VCaP (cell line): ENCODE data around the gene CACNA2D1.
A peak's percentile ranks its signal among the peaks of the same experiment; 100 is the strongest.
"Not testable (repeated sequence)": the region's sequence is repeated elsewhere in the genome, so short reads cannot be mapped to it uniquely, and the experiment has no call there.

Experiments
- H3K27ac ChIP-seq: fragments of 450-650 bp; 2 replicates; pipeline ENCODE4 v1.5.1; 2017
- CTCF ChIP-seq: fragments of 450-650 bp; conservative IDR thresholded peaks from 2 replicates; pipeline ENCODE4 v1.5.1; 2017; ENCODE audit warnings: mild to moderate bottlenecking, moderate library complexity

The CACNA2D1 gene

DNA sequence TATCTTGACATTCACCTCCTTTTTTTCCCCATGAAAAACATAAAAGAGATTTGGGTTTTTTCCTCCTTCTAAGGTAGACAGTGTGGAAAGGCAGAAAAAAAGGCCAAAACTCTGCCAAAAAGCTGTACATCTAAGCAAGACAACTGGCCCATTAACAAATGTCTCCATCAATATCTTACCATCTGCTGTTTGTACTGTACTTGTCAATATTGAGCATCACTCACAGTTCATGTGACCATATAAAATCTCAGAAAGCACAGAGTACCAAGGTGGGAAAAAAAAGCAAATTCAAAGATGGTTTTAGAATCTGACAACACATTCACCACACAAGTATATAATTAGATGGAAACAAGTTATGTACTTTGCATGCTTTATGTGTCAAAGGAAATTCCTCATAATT, 52.6 kb downstream of the CACNA2D1 start:
- H3K27ac ChIP-seq, result peak overlapping the region; percentile 13; the same call in 1 of the 2 replicates
- no peak for TF ChIP-seq CTCF

- no peak overlapping the region for H3K27ac ChIP-seq
- no peak for TF ChIP-seq CTCF
These were observed 53.7 kb downstream of the CACNA2D1 start for GRCh38 chr7:82389876-82390275.

DNA sequence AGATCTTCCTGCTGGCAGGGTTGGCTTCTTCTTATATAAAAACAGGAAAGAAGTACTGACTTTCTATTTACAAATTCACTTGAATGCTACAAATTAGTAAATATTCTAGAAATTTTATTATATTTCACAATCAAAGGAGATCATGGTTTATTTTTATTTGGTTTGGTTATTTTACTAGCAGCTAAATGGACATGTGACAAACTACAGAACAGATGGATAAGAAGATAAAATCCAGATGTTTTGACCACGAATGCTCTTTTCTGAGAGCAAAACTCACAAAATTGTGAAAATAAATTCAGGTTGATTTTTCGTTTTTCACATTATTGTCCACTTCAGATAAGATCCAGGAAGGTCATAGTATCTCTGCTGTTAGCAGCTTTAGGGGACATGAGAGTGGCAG, 55.4 kb downstream of the CACNA2D1 start:
- H3K27ac ChIP-seq, result no peak overlapping the region
- no peak for TF ChIP-seq CTCF

- H3K27ac ChIP-seq, result not testable (repeated sequence)
These were observed 57.0 kb downstream of the CACNA2D1 start for GRCh38 chr7:82386571-82386970.

GRCh38 chr7:82384779-82385178, 58.8 kb downstream of the CACNA2D1 start:
- no peak overlapping the region for H3K27ac ChIP-seq
- TF ChIP-seq CTCF, result no peak

DNA sequence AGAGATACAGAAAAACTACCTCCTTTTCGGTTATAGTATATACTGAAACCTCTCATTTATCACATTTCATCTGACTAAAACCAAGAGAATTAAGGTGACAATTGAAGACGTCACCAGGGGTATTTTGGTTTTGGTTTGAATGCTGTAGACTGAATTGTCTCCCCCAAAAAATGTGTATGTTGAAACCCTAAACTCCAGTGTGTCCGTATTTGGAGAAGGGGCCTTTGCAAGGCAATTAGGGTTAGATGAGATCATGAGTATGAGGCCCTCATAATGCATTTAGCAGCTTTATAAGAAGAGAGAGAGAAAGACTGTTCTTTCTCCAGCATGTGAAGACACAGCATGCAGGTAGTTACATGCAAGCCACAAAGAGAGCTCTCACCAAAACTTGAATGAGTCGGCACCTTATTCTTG, 59.5 kb downstream of the CACNA2D1 start:
- H3K27ac ChIP-seq, result no peak overlapping the region
- TF ChIP-seq CTCF, result no peak

DNA sequence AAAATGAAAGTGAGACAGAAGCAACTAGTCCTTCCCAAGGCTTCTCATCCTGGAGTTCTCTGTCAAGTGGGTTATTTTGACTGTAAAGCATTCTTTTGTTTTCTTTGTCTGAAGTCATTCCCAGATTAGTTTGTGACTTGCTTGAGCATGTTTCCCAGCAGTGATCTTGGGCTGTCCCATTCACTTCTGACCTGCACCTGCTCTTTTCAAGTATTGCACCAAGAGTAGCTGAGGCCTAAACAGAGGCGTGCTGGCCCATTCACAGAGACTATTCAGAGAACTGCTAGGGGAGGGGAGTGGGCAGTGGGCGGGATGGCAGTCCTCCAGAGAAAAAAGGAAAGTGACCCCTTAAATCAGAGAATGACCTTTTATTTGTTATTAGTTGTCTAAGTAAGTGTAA, 61.3 kb downstream of the CACNA2D1 start:
- H3K27ac ChIP-seq, result no peak overlapping the region
- no peak for TF ChIP-seq CTCF

DNA sequence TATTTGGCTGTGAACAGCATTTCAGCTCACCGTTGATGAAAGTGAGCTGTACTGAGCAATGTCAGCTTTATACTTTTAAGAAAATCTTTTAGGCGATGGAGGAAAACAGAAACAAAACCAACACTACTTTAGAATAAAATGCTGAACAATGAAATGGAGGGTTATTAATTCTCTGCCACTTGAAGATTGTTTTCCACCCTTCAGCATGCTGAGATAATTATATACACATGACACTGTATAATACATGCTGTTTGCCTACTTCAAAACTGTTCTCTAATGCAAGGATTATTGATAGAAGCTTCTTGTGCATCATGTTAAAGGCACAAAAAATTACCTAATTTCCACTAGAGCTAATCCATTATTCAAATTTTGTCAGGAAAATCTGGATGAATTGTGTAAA, 66.8 kb downstream of the CACNA2D1 start:
- H3K27ac ChIP-seq, result peak overlapping the region; percentile 75

More for the DNA sequence above, 66.8 kb downstream of the CACNA2D1 start:
- no peak for TF ChIP-seq CTCF
